GM19023 (cell line): ENCODE data around the gene ENTHD1.

ENCODE experiments used
- ATAC-seq: cut with Tn5 transposase; IDR thresholded peaks from one replicate; pipeline ENCODE4 v1.9.1; 2021; ENCODE audit warnings: mild to moderate bottlenecking, moderate library complexity; ENCODE audit not compliant: unreplicated experiment

The ENTHD1 gene, protein sequence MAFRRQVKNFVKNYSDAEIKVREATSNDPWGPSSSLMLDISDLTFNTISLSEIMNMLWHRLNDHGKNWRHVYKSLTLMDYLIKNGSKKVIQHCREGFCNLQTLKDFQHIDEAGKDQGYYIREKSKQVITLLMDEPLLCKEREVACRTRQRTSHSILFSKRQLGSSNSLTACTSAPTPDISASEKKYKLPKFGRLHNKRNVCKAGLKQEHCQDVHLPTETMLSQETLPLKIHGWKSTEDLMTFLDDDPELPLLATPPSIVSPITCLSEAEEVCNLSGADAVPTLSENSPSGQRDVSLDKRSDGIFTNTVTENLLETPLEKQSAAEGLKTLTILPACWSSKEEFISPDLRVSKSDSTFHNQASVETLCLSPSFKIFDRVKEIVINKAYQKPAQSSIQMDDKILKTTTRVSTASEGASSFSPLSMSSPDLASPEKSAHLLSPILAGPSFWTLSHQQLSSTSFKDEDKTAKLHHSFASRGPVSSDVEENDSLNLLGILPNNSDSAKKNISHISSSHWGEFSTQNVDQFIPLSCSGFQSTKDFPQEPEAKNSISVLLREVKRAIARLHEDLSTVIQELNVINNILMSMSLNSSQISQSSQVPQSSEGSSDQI

DNA sequence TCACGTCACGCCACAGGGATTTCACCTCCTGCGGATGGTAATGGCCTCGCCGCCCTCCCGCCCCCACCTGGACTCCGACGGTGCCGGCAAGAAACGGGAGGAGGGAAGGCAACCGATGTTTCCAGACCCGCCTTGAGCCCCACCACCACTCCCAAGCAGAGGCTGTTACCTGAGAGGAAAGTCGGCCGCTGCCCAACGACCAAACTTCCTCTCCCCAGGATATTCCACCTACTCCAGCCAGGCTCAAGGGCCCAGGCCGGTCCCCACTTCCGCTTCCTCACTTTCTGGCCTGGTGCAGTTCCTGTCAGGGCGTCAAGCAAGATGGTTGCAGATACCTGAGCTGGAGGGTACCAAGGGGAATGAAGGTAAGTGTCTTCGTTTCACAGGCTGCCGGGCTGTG lies at the start of gene ENTHD1:
Gene ENTHD1, minus strand, starts transcription at position 235 of the 400 bp plus-strand sequence. CDS start 6,012 bp downstream, outside the sequence.
- no peak for ATAC-seq

DNA sequence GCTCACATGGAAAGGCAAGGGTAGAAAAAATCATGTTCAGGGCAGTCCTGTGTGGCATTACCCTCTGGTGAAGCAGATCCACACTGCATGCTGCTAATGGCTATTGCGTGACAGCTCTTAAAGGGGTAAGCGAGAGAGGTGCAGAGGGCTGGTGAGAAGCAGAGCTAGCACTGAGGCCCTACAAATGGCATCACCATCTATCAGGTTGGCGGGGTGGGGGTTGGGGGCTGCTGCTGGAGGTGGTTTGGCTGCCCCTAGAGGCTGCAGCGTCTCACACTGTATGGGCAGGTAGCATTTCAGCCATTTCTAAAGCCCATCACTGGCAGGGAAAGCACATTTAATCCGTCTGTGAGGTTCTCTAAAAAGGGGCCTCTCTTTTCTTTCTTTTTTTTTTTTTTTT lies 49.8 kb upstream of the ENTHD1 start:
- ATAC-seq, result no peak

DNA sequence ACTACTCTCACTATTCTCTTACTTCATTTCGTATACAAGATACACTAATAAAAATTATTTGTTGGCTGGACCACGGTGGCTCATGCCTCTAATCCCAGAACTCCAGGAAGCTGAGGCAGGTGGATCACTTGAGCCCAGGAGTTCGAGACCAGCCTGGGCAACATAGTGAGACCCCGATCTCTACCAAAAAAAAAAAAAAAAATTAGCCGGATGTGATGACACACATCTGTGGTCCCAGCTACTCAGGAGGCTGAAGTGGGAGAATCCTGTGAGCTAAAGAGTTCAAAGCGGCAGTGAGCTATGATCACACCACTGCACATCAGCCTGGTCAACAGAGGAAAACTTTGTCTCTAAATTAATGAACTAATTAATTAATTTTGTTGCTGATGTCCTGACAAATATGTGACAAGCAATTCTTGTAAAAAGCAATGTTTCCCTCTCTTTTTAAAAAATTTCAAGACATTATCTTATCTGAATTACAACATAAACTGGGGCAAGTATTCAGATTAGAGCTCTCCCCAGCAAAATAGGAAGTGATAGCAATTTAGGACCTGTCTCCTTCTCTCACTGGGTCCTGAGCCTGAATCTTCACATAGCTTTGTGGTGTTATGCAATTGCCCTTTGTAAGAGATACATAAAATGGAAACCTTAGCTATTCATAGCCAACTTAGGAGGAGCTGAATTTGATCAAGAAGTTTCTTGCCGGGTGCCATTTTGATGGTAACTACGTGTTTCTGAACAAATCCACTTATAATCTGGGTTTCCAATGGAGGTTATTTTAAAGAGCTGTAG lies 49.1 kb upstream of the ENTHD1 start:
- no peak for ATAC-seq

DNA sequence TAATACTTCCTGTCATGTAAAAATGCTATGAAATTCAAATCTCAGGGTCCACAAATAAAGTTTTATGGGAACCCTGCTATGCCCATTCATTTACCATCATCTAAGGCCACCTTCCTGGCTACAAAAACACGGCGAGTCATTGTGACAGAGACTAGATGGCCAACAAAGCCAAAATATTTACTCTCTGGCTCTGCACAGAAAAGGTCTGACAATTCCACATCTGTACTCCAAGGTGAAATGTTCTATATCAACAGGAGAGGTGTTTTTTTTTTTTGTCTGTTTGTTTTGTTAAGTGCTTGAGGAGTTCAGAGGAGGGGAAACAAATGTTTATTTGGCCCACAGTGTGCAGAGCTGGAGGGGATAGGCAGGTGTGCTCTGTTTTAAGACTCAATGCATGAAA lies 48.0 kb upstream of the ENTHD1 start:
- ATAC-seq, result no peak

DNA sequence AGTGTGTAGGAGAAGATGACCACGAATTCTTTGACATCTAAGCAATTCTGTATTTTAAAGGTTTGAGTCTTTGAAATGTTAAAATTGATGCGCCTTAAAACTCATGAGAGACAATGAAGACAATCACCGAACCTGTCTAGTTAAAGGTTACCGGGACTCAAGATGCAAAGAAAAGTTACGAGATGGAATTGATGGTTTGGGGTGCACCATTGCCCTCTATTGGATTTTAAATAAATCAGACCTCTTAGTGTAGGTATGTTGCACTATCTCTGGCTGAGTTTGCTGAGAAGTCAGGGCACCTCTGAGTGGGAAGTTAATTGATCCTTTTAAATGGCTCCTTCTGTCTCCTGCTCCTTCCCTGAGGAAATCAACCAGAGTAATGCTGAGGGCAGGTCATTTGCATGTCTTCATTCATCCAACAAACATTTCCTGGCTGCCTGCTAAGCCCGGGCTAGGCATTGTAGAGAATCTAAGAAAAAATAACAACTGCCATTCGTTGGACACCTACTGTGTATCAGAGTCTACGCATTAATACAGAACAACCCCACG lies 47.3 kb upstream of the ENTHD1 start:
- no peak for ATAC-seq

DNA sequence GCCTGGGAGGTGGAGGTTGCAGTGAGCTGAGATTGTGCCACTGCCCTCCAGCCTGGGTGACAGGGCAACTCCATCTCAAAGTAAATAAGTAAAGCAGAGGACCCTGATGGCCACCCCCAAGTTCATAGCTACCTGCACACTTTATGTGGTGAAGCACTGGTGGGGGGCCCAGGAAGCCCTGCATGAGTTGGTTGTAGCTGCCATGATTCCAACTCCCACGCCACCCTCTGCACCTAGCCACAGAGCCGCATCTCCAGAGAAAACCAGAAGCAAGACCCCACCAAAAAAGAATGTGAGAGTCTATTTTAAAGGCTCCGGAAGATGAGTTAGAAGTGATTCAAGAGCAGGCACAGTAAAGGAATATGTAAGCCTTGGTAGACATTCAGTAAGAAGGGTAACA lies 46.3 kb upstream of the ENTHD1 start:
- ATAC-seq, result no peak

DNA sequence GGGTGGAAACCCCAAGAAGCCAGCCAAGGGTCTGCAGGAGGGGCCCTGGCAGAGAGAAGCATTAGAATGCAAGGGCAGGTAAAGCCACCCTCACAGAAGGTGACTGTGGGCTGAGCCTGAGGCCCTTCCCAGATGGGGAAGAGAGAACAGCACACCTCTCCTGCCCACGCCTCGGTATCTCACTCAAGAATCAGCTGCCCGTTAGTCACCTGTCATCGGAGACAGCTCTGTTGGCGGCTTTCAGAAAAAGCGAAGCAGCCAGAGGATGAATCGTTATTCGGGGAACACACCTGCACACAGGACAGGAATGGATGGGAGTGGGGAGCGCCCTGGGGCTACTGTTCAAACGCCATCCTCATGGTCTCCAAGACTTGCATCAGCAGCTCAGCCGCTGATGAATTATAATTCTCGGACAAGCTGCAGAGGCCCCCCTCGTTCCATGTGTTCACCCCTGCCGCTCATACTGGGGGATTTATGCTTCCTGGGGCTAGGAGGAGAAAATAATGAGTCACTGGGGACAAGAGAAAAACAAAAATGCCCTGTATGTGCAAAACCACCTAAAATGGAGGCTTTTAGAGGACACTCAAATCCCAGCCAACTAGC lies 45.0 kb upstream of the ENTHD1 start:
- ATAC-seq, result no peak

DNA sequence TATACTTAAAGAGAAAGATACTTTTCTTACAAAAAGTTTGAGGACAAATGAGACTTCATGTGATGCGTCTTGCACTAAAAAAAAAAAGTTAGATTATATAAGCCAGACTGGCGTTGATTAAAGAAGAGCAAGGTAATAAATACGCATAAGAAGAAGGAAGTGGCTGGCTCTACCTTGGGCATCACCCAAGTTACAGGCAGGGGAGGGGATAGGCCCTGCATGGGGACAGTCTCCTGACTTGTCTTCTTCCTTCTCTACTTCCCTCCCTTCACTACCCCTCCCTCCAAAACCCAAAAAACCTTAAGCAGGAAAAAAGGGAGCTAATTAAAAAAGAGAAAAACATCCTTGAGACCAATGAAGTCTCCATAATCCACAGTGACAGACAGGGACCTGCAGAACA lies 44.3 kb upstream of the ENTHD1 start:
- no peak for ATAC-seq

DNA sequence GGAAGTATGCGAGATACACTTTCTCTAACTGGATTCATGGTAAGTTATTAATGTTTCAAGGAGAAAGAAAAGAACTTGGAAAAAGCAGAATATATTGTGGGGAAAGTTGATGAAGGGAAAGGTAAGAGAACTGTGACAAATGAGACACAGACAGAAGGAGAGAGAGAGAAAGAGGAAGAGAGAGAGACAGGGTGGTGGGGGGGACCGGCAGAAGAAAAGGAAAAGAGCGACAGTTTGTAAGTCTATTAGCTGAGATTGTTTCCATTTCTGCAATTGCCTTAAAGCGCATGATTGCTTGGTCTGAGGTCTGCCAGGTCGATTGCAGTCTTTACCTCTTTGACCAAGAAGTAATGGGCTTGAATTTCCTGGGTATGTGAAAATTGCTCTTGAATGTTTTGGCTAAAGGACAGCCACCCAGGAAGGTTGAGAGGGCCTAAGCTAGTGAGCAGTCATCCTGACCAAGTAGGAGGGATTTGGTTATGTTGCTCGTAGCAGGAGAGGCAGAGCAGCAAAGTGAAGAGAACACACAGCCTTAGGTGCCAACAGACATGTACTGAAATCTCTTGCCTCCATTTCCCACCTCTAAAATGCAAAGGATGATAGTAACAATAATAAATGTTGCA lies 43.1 kb upstream of the ENTHD1 start:
- ATAC-seq, result no peak

DNA sequence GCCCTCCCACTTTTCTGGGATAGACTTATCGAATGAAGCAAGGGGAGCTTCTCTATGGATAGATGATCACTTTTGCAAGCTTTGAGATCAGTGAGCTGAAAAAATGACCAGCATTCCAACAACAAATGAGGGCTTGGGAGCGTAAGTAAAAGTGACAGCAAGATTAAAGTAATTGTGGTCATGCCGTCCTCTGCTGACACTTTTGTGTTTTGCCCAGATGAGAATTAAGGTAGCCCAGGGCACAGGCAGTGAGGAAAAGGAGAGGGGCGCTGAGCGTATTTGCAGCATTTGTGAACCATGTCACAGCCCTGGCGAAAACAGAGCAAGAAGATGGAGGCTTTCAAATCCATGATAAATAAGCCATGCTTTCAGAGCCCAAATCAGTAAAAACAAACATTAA lies 42.1 kb upstream of the ENTHD1 start:
- no peak for ATAC-seq

DNA sequence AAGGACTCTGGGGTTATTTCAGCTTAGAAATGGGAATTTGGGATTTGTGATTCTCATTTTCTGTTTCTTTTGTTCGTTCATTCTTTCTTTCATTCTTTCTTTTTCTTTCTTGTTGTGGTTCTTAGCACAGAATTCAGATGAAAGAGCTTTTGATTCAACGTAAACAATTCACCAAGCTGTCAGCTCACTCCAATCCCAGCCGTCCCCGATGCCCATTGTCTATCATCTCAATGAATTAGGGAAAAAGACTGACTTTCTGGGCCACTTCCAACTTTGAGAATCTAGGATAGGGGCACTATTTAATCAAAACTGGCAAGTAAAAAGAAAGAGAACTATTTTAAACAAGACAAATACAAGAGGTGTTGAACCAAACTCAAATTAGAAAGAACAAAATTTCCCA lies 41.6 kb upstream of the ENTHD1 start:
- no peak for ATAC-seq

DNA sequence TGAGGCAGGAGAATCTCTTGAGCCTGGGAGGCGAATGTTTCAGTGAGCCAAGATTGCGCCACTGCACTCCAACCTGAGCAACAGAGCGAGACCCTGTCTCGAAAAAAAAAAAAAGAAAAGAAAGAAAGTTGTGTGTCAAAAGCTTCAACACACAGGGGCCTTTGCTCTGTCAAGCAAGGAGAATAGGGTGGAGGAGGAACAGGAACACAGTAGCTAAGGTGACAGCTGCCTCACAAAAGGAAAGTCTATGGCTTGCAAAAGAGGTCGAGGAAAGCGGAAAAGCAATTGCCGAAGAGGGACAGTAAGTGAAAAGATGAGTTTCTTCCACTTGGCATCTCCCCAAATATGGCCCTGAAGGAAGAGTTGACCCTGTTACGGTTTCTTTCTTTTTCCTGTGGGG lies 40.2 kb upstream of the ENTHD1 start:
- ATAC-seq, result no peak

DNA sequence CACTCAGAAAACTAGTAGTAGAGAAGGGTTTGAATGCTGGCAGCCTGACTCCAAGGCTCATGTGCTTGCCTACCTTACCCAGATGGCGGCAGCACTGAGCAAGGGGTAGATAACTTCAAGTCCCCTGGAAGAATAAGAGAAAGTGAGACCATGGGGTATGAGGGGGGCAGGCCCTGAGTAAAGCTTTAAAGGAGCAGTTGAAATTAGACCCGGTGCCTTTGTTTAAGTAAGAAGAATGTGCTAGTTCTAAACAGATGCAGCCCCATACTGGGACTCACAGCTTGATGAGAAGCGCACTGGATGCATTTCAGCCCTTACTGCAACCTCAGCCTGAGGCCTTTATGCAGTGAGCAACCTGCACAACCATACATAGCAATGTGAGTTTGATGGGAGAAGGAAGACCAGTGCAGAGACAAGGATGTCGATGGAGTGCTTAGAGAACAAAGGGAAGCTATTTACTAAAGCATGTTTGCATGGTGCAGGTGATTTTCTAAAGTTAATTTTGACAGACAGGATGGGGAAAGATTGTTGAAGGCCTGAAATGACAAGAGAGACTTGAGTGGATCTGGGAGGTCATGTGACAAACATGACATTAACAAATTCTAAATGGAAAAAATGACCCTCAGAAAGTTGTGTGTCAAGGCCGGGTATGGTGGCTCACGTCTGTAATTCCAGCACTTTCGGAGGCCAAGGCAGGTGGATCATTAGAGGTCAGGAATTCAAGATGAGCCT lies 39.5 kb upstream of the ENTHD1 start:
- no peak for ATAC-seq

DNA sequence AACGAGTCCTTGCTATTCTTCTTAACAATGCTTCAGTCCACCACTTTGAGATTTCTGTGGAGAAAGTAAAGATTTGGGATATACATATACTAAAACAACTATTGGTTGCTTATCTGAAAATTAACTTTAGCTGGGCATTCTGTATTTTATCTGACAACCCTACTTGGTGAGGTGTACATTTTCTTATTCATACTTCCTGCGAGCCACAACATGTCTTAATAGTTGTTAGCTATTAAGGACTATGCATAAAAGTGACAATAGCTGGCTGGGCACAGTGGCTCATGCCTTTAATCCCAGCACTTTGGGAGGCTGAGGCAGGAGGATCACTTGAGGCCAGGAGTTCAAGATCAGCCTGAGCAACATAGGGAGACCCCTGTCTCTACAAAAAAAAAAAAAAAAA lies 38.6 kb upstream of the ENTHD1 start:
- ATAC-seq, result no peak

DNA sequence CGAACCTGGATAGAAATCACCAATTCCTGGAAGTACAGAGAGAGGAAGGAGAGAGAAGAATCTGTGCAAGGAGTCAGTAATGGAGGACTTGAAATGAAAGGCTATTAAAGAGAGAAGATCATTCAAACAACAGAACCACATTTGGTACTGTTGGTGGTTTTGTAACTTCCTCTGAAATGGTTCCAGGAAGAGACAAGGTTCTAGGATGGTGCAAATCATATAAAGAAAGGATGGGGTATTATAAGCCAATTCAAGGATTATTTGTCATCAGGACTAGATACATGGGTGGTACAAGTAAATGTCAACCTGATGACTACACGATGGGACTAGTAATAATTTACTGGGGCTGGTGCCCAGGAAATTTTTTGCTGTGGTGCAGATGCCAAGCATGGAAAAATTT lies 37.7 kb upstream of the ENTHD1 start:
- no peak for ATAC-seq

DNA sequence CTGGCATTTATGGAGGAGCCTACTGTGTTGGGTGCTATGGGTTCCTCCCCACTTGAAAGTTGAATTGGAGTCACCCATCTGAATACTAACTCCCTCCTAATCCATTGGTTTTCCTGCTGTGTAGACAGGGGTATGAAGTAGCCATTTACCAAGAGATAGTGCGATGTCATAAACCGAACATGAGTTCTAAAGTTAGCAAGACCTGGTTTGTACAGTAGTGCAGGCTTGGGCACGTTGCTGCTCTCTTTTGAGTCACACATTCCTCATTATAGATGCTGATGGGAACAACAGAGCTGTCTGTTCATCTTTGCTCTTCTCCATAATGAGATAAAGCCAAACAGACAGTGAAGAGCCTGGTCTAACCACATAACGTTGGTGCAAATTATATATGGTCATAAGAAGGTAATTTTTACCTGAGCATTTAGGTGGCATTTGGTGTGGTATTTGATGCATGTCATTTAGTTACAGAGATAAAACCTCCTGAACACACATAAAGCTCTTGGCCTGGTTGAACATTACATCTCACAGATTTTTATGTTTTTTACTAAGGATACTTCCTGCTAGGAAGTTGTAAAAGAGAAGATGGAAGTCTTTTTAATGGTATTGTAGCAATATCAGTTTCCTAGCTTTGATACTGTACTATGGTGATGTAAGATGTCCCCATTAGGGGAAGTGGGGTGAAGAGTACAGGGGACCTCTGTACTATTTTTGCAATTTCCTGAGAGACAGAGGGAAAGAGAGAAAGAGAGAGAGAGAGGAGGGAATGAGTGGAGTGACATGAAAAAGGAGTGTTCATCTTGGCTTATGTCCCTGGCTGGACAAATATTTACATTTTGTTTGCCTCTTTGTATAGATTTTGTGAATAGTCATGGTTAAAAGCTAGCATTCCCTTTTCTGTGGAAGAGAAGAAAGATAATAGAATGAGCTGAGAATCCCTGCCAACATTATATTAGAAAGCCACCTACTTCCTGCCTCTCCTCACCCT lies 35.3 kb upstream of the ENTHD1 start:
- ATAC-seq, result no peak

DNA sequence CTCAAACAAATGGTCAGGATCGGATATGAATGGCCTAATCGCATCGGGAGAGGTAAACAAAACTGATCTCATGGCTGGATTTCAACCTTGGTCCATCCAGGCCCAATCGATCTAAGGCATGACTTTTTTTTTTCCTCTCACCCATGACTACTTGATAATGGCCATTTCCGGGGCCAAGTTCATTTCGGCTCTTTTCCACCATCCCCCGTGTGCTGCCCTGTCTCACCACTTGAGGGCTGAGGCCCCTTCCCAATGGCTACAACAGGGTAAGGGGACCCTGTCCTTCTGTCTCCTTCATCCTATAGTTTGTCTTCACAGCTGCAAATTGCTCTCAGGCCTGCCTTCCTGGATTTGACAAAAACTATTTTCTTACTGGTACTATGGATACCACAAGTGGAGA lies 34.0 kb upstream of the ENTHD1 start:
- ATAC-seq, result no peak

DNA sequence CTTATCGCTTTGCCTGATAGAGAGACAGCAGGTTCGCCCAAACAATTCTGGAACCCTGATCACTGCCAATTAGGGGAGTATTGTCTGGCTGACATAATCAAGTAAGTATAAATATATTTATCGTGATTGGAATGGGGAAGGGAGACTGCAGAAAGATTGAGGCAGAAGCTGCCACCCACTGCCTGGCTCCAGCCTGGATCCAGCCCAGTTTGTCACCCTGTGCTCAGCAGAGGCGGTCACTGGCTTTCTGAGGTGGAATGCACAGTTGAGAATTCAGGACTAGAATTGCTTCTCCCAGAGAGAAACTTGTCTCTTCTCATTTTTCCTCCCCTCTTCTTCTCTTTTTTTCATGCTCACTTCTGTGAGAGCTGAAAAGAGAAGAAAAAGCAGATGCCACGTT lies 33.2 kb upstream of the ENTHD1 start:
- ATAC-seq, result no peak
